ENCODE data around the gene ITIH6.
"Not testable (repeated sequence)": the region's sequence is repeated elsewhere in the genome, so short reads cannot be mapped to it uniquely, and the experiment has no call there.

The ITIH6 gene

GRCh38 chrX:54807524-54808108, 9.6 kb upstream of the ITIH6 start, which contains the start of gene MAGED2:
Gene MAGED2 (plus strand): TSS chrX:54807745. CDS start chrX:54809332, 1,587 bp downstream.
- DNase-seq = peak; percentile 58

GRCh38 chrX:54799046-54799445, 991 bp upstream of the ITIH6 start:
- no peak for DNase-seq

GRCh38 chrX:54794795-54795194, 3.3 kb downstream of the ITIH6 start:
- no peak for DNase-seq

- DNase-seq = no peak
These were observed 4.0 kb downstream of the ITIH6 start for GRCh38 chrX:54794028-54794427.

- DNase-seq = not testable (repeated sequence)
These were observed 8.7 kb downstream of the ITIH6 start for GRCh38 chrX:54789405-54789804.

GRCh38 chrX:54788446-54788845, 9.6 kb downstream of the ITIH6 start:
- no peak for DNase-seq

- no peak for DNase-seq
These were observed 11.1 kb downstream of the ITIH6 start for GRCh38 chrX:54786967-54787366.

- peak; percentile 14 for DNase-seq
These were observed 12.2 kb downstream of the ITIH6 start for GRCh38 chrX:54785901-54786300.

- no peak for DNase-seq
These were observed 20.9 kb downstream of the ITIH6 start for GRCh38 chrX:54776987-54777672.

GRCh38 chrX:54776061-54776460, 22.0 kb downstream of the ITIH6 start:
- no peak for DNase-seq

- DNase-seq = not testable (repeated sequence)
These were observed 23.5 kb downstream of the ITIH6 start for GRCh38 chrX:54774391-54775094.

- peak; percentile 1 for DNase-seq
These were observed 39.7 kb downstream of the ITIH6 start for GRCh38 chrX:54758114-54759055.

- DNase-seq = no peak
These were observed 43.2 kb downstream of the ITIH6 start for GRCh38 chrX:54754854-54755253.

- DNase-seq = no peak
These were observed 49.4 kb downstream of the ITIH6 start for GRCh38 chrX:54748626-54749025.

GRCh38 chrX:54747733-54748393, 50.2 kb downstream of the ITIH6 start:
- no peak for DNase-seq

GRCh38 chrX:54746928-54747327, 51.1 kb downstream of the ITIH6 start:
- no peak for DNase-seq

GRCh38 chrX:54745676-54746075, 52.4 kb downstream of the ITIH6 start:
- no peak for DNase-seq

GRCh38 chrX:54738567-54738966, 59.5 kb downstream of the ITIH6 start:
- DNase-seq = not testable (repeated sequence)

- not testable (repeated sequence) for DNase-seq
These were observed 61.6 kb downstream of the ITIH6 start for GRCh38 chrX:54736298-54736942.

- DNase-seq = no peak
These were observed 76.6 kb downstream of the ITIH6 start for GRCh38 chrX:54721424-54721823.

- DNase-seq = no peak
These were observed 82.4 kb downstream of the ITIH6 start for GRCh38 chrX:54715621-54716020.

GRCh38 chrX:54714424-54714823, 83.6 kb downstream of the ITIH6 start:
- DNase-seq = no peak

Data from hematopoietic multipotent progenitor cell treated with erythropoietin and hydrocortisone succinate and interleukin-3 and kit ligand, for 4 days (in vitro differentiated cells).